ENCODE measurements around the gene MSH4.
"Not testable (repeated sequence)": the region's sequence is repeated elsewhere in the genome, so short reads cannot be mapped to it uniquely, and the experiment has no call there.

MSH4 gene

DNA sequence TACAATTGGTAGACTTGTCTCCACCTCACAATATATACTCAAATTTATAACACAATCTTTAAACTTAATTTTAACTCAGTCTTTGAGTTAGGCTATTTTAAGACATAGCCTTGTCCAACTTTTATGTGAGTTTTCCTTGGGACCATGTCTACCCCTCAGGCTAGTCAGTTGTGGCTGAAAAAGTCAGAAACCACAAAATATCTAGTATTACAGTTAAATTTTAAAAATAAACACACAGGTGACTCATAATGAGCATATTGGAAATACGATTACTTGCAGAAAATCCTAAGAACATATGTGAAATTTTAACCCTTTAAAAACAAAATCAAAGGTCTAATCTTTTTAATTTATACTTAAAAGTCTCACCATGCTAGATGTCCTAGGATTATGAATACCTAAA, 140.4 kb downstream of the MSH4 start:
- no peak for DNase-seq (ENCODE audit: low read depth)

DNA sequence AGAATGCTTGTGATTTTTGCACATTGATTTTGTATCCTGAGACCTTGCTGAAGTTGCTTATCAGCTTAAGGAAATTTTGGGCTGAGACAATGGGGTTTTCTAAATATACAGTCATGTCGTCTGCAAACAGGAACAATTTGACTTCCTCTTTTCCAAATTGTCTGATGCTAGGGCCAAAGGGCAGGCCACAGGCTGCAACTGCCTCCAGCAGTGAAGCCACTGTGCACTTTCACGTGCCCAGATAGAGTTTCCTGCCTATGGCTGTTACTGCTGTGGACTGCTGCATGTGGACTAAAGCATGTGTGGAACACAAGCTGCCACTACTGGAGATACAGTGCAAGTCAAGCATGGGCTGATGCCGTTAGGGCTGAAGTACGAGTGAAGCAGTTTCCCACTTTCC, 146.4 kb downstream of the MSH4 start:
- not testable (repeated sequence) for DNase-seq (ENCODE audit: low read depth)

GRCh38 chr1:75950176-75950575, 153.5 kb downstream of the MSH4 start:
- DNase-seq (ENCODE audit: low read depth): no peak

DNA sequence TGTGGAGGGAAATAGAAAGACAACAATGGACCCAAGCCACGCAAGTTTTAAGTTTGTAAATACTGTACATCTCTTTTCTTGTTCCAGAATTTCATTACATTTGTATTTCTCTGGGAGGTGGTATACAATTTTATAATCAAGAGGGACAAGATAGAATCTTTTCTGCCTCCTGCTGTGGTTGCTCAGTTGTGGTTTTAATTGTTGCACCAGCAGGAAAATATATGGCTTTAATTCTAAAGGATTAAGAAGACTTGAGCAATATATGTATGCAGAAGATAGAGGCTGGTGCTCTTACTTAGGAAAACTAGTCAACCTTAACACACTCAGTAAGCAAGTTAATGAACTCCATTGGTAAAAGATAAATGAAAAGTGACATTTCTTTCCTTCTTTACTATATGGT, 155.3 kb downstream of the MSH4 start:
- no peak for DNase-seq (ENCODE audit: low read depth)

DNA sequence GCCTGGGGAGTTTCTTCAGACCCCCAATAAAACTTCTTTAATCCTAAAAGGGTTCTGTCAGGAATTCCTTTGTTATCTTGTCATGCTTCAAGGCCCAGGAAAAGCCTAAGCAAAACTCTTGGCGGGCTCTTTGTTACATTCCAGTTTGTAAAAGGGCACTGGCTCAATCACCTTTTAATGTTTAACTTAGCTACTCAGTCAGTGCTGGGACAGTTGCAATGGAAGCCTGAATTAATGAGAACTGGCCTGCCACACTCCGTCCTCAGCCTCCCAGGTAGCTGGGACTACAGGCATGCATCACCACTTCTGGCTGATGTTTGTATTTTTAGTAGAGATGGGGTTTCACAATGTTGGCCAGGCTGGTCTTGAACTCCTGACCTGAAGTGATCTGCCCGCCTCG, 156.8 kb downstream of the MSH4 start:
- DNase-seq (ENCODE audit: low read depth): no peak

DNA sequence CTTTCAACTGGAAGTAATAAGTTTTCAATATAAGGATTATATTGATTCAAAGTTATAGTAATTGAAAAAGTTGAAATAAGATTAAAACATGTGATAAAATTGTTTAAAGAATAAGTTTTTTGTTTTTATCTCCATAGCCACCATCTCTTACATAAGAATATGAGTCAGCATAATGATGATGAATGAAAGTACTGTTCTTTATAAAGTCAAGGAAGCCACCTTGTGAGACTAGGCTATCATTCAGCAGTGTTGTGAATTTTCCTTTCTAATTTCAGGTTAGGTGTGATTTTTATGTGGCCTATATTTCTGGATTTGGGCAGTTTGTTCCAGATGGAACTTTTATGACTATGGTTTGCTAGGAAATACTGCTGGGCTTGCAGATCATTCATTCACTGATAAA, 157.9 kb downstream of the MSH4 start:
- no peak for DNase-seq (ENCODE audit: low read depth)
